Stimulated activated CD4-positive, alpha-beta T cell treated with anti-CD3 and anti-CD28 coated beads, Interleukin-2, amount 100 ng/mL, for 24 hours (primary cell): ENCODE measurements around the gene SIX1.

Experiments used
- DNase-seq, 2 donors: peaks; one replicate each; pipeline ENCODE4 v3.0.0-alpha.2; 2020

The SIX1 gene

GRCh38 chr14:60648934-60649874, at the start of gene SIX1:
TSS of gene SIX1 (minus strand) at chr14:60649477. CDS start at chr14:60649189, 288 bp downstream.
- DNase-seq: peak in 1 of 2 donors; percentile 46

GRCh38 chr14:60695327-60695726, 46.0 kb upstream of the SIX1 start:
- no peak for DNase-seq

- DNase-seq: no peak
These were observed 42.3 kb upstream of the SIX1 start for GRCh38 chr14:60691383-60692113.

GRCh38 chr14:60686865-60687264, 37.6 kb upstream of the SIX1 start:
- DNase-seq: no peak

- DNase-seq: no peak
These were observed 34.9 kb upstream of the SIX1 start for GRCh38 chr14:60684203-60684602.

GRCh38 chr14:60681271-60681670, 32.0 kb upstream of the SIX1 start:
- DNase-seq: no peak

- no peak for DNase-seq
These were observed 31.2 kb upstream of the SIX1 start for GRCh38 chr14:60680511-60680910.

GRCh38 chr14:60679566-60680258, 30.4 kb upstream of the SIX1 start:
- DNase-seq: no peak

- no peak for DNase-seq
These were observed 28.4 kb upstream of the SIX1 start for GRCh38 chr14:60677701-60678100.

GRCh38 chr14:60670989-60671388, 21.7 kb upstream of the SIX1 start:
- no peak for DNase-seq

- no peak for DNase-seq
These were observed 19.3 kb upstream of the SIX1 start for GRCh38 chr14:60668431-60669112.

- no peak for DNase-seq
These were observed 15.9 kb upstream of the SIX1 start for GRCh38 chr14:60665177-60665550.

- no peak for DNase-seq
These were observed 13.7 kb upstream of the SIX1 start for GRCh38 chr14:60662982-60663381.

GRCh38 chr14:60661721-60662120, 12.4 kb upstream of the SIX1 start:
- no peak for DNase-seq

GRCh38 chr14:60658909-60659585, 9.8 kb upstream of the SIX1 start:
- no peak for DNase-seq

GRCh38 chr14:60658211-60658690, 9.0 kb upstream of the SIX1 start:
- no peak for DNase-seq

GRCh38 chr14:60657456-60658210, 8.4 kb upstream of the SIX1 start:
- no peak for DNase-seq

- peak in 1 of 2 donors; percentile 47 for DNase-seq
These were observed 7.6 kb upstream of the SIX1 start for GRCh38 chr14:60656686-60657455.

GRCh38 chr14:60655898-60656685, 6.8 kb upstream of the SIX1 start:
- DNase-seq: no peak
